CD14-positive monocyte (primary cell): ENCODE results near the gene SECISBP2. TPM values are rescaled to one million over a fixed set of nuclear protein-coding genes. Genes with fewer than 3 reads are reported as not detected.

Source experiments
- DNase-seq, 3 donors: peaks; one replicate each; pipeline ENCODE4 v3.0.0-alpha.2; 2011 to 2022
- H2AFZ ChIP-seq: 2 replicates; pipeline ENCODE4 v1.6.0; 2012; ENCODE audit warnings: mild to moderate bottlenecking, low read depth, low read length, inconsistent platforms; ENCODE audit not compliant: insufficient read depth, poor library complexity, severe bottlenecking
- H3K27ac ChIP-seq, 2 donors: 1 replicate in 1 of 2; 2 replicates in 1 of 2; pipeline ENCODE4 v1.5.1; 2012 to 2013; ENCODE audit warnings: low read length in 2 of 2, control low read depth in 1 of 2, inconsistent platforms in 1 of 2, low read depth in 1 of 2, mild to moderate bottlenecking in 1 of 2
- H3K27me3 ChIP-seq, 2 donors: one replicate each; pipeline versions ENCODE4 v1.6.0 to v1.6.1; 2011 to 2013; ENCODE audit warnings: low read length in 2 of 2; ENCODE audit not compliant: control insufficient read depth in 2 of 2, insufficient read depth in 2 of 2
- H3K36me3 ChIP-seq, 2 donors: replicated peaks in 1 of 2; 1 replicate in 1 of 2; 2 replicates in 1 of 2; pipeline versions ENCODE4 v1.5.1 to v1.6.1; 2012 to 2013; ENCODE audit warnings: low read length in 2 of 2, control low read depth in 1 of 2, inconsistent platforms in 1 of 2, mild to moderate bottlenecking in 1 of 2; ENCODE audit not compliant: insufficient read depth in 2 of 2, control insufficient read depth in 1 of 2
- H3K4me1 ChIP-seq, 2 donors: 1 replicate in 1 of 2; 2 replicates in 1 of 2; pipeline versions ENCODE4 v1.5.1 to v1.6.1; 2012 to 2013; ENCODE audit warnings: low read length in 2 of 2, control low read depth in 1 of 2, inconsistent platforms in 1 of 2, mild to moderate bottlenecking in 1 of 2, moderate library complexity in 1 of 2; ENCODE audit not compliant: insufficient read depth in 2 of 2, control insufficient read depth in 1 of 2
- H3K4me2 ChIP-seq: replicated peaks from 2 replicates; pipeline ENCODE3; 2012; ENCODE audit warnings: low read length, moderate library complexity, mild to moderate bottlenecking; ENCODE audit not compliant: poor library complexity, severe bottlenecking; ENCODE audit errors: extremely low read depth
- H3K4me3 ChIP-seq, 3 experiments: fragments of 200-600 bp in 1 of 3; sonication (generic) in 1 of 3; replicated peaks in 1 of 3; 1 replicate in 2 of 3; 2 replicates in 1 of 3; pipeline ENCODE4 v1.5.1; 2011 to 2013; ENCODE audit warnings: low read length in 3 of 3, mild to moderate bottlenecking in 3 of 3, control low read depth in 2 of 3, low read depth in 2 of 3, inconsistent platforms in 1 of 3, moderate library complexity in 1 of 3
- H3K79me2 ChIP-seq: 2 replicates; pipeline ENCODE4 v1.6.0; 2012; ENCODE audit warnings: mild to moderate bottlenecking, control low read depth, inconsistent platforms, low read length, moderate library complexity; ENCODE audit not compliant: insufficient read depth
- H3K9ac ChIP-seq: 2 replicates; pipeline ENCODE4 v1.6.0; 2017; ENCODE audit warnings: low read length, mild to moderate bottlenecking; ENCODE audit not compliant: insufficient read depth, poor library complexity, severe bottlenecking
- H3K9me3 ChIP-seq, 2 donors: replicated peaks in 1 of 2; 1 replicate in 1 of 2; 2 replicates in 1 of 2; pipeline versions ENCODE4 v1.5.1 to v1.6.1; 2012 to 2013; ENCODE audit warnings: low read length in 2 of 2, control low read depth in 1 of 2; ENCODE audit not compliant: control insufficient read depth in 1 of 2, insufficient read depth in 1 of 2
- H4K20me1 ChIP-seq: 2 replicates; pipeline ENCODE4 v1.6.0; 2012; ENCODE audit warnings: mild to moderate bottlenecking, low read length, control low read depth, moderate library complexity; ENCODE audit not compliant: insufficient read depth
- H3K27ac Mint-ChIP-seq, 7 donors: one replicate each; pipeline ENCODE4 v1.8.0; 2020; ENCODE audit warnings: mild to moderate bottlenecking in 7 of 7, mixed read lengths in 7 of 7, moderate library complexity in 6 of 7, inconsistent platforms in 2 of 7
- H3K27me3 Mint-ChIP-seq, 3 donors: one replicate each; pipeline ENCODE4 v1.8.0; 2021 to 2022; ENCODE audit warnings: low read depth in 3 of 3, mild to moderate bottlenecking in 3 of 3, mixed read lengths in 3 of 3, moderate library complexity in 3 of 3, inconsistent platforms in 1 of 3
- H3K36me3 Mint-ChIP-seq, 2 donors: one replicate each; pipeline ENCODE4 v1.8.0; 2020; ENCODE audit warnings: mixed read lengths in 2 of 2, inconsistent platforms in 1 of 2, mild to moderate bottlenecking in 1 of 2
- H3K4me1 Mint-ChIP-seq: one replicate; pipeline ENCODE4 v1.8.0; 2020; ENCODE audit warnings: mild to moderate bottlenecking, mixed read lengths
- H3K4me3 Mint-ChIP-seq, 2 donors: one replicate each; pipeline ENCODE4 v1.8.0; 2020; ENCODE audit warnings: mild to moderate bottlenecking in 2 of 2, mixed read lengths in 2 of 2, moderate library complexity in 1 of 2
- H3K9me3 Mint-ChIP-seq, 7 donors: one replicate each; pipeline ENCODE4 v1.8.0; 2020 to 2022; ENCODE audit warnings: mixed read lengths in 7 of 7, mild to moderate bottlenecking in 6 of 7, moderate library complexity in 6 of 7, inconsistent platforms in 2 of 7
- CTCF ChIP-seq: fragments of 200-600 bp; IDR thresholded peaks from one replicate; pipeline ENCODE4 v1.8.0; 2022; ENCODE audit warnings: antibody characterized with exemption, mild to moderate bottlenecking
- WGBS: methylation state at CpG from one replicate; pipeline ENCODE4 v1.1.5; 2013; ENCODE audit warnings: missing lambda C conversion rate; ENCODE audit not compliant: insufficient coverage; 5-methylcytosine and 5-hydroxymethylcytosine counted together
- intact Hi-C, 2 donors: fragments of 100-400 bp; cut with micrococcal nuclease; formaldehyde crosslinking; loops; one replicate each; pipeline versions ENCODE4 v1.15.0 to v1.15.1; 2023
- polyA plus RNA-seq, 3 donors: library from polyadenylated mRNA; depleted of rRNA in 1 of 3; unstranded in 2 of 3; stranded (reverse) in 1 of 3; fragments of 300-500 nt in 2 of 3; fragments of >200 nt in 1 of 3; fragmentation: Illumina TruSeq in 2 of 3; gene quantifications; 1 replicate in 2 of 3; 2 replicates in 1 of 3; pipeline ENCODE4 v1.2.3, GENCODE V29; 2012 to 2021
- small RNA-seq: library from RNA; depleted of rRNA; stranded (forward); fragments of <200 nt; gene quantifications from one replicate; pipeline ENCODE3, GENCODE V24; 2012; ENCODE audit warnings: low read depth; ENCODE audit not compliant: insufficient read length

SECISBP2 gene
- polyA plus RNA-seq, 3 donors: 8.6 to 51.4 (median 9.8) TPM

- Mint-ChIP-seq H3K4me3 (peak overlapping the region in 1 of 2 donors; percentile 63), H3K27me3 (peaks cover 0 to 10% (median 0%) of the 10 kb centered on the region in 3 donors), H3K27ac (peak overlapping the region; percentile 38 to 85 (median 79)), H3K9me3 (peaks cover 0 to 5% (median 3%) of the 10 kb centered on the region in 7 donors), H3K4me1 (peaks cover 80% of the 10 kb centered on the region), H3K36me3 (peaks cover 58 to 72% of the 10 kb centered on the region in 2 donors)
- H3K4me2 ChIP-seq: peak overlapping the region; percentile 54
- peak overlapping the region; percentile 22 to 78 for H3K27ac ChIP-seq
- no peak for TF ChIP-seq CTCF
- H3K9ac ChIP-seq: no peak overlapping the region
- H3K9me3 ChIP-seq: no peaks in the 10 kb centered on the region
- H2AFZ ChIP-seq: peak overlapping the region; percentile 21
- intact Hi-C loops: no loop called here
- peaks cover 77% of the 10 kb centered on the region for H3K79me2 ChIP-seq
- DNase-seq: peak in 1 of 3 donors; percentile 32
- peak overlapping the region in 1 of 3 experiments; percentile 32 for H3K4me3 ChIP-seq
- no peaks in the 10 kb centered on the region for H3K27me3 ChIP-seq
- peaks cover 48 to 61% of the 10 kb centered on the region in 2 donors for H3K4me1 ChIP-seq
- H3K36me3 ChIP-seq: peaks cover 15 to 62% of the 10 kb centered on the region in 2 donors
- 3% methylated on average over 7 of the region's 12 CpGs for WGBS
- peaks cover 98% of the 10 kb centered on the region for H4K20me1 ChIP-seq
Measured at GRCh38 chr9:89408628-89409101, 90.4 kb downstream of the SECISBP2 start.

Small RNAs within 50 kb of the gene (small RNA-seq; reads per million reads assigned to genes)
- gene MIR3153: not detected

Other genes with a start within 250 kb of the SECISBP2 start
- gene SHC3, start 139.7 kb upstream of the SECISBP2 start, polyA plus RNA-seq: not detected
- 100 to 1,000 TPM in 1 of 3 donors, 10 to 100 TPM in 2; 12.3 to 142 (median 14.5) TPM for gene CKS2, start 7.3 kb upstream of the SECISBP2 start, polyA plus RNA-seq
- gene SEMA4D, start 179.6 kb downstream of the SECISBP2 start, polyA plus RNA-seq: 100 to 1,000 TPM in 1 of 3 donors, 10 to 100 TPM in 2; 28.2 to 117 (median 28.6) TPM